HFF-Myc (cell line): ENCODE measurements around the gene CKM.
A peak's percentile ranks its signal among the peaks of the same experiment; 100 is the strongest.

ENCODE experiments used
- DNase-seq: peaks from one replicate; pipeline ENCODE4 v3.0.0-alpha.2; 2011; ENCODE audit warnings: low read depth; ENCODE audit errors: extremely low read depth
- H3K4me3 ChIP-seq: replicated peaks from 2 replicates; pipeline ENCODE4 v1.5.1; 2011; ENCODE audit warnings: low read depth, mild to moderate bottlenecking, control low read depth, low read length
- CTCF ChIP-seq: IDR thresholded peaks from 2 replicates; pipeline ENCODE4 v1.5.1; 2012; ENCODE audit warnings: mild to moderate bottlenecking, low read depth, low read length, control low read depth; ENCODE audit errors: missing control alignments

The CKM gene

GRCh38 chr19:45280471-45280961 lies 42.2 kb downstream of the CKM start:
- TF ChIP-seq CTCF: no peak
- no peak for DNase-seq
- H3K4me3 ChIP-seq: no peak overlapping the region

GRCh38 chr19:45279587-45280192 lies 43.0 kb downstream of the CKM start:
- no peak overlapping the region for H3K4me3 ChIP-seq
- no peak for DNase-seq
- TF ChIP-seq CTCF: no peak

GRCh38 chr19:45278087-45278486 lies 44.6 kb downstream of the CKM start:
- no peak for DNase-seq
- no peak for TF ChIP-seq CTCF
- H3K4me3 ChIP-seq: no peak overlapping the region

- no peak for TF ChIP-seq CTCF
- no peak overlapping the region for H3K4me3 ChIP-seq
- peak; percentile 10 for DNase-seq
Measured at GRCh38 chr19:45276284-45276687, 46.4 kb downstream of the CKM start.

GRCh38 chr19:45275370-45275971 lies 47.2 kb downstream of the CKM start:
- TF ChIP-seq CTCF: no peak
- DNase-seq: peak; percentile 52
- H3K4me3 ChIP-seq: no peak overlapping the region

- no peak for TF ChIP-seq CTCF
- DNase-seq: no peak
- no peak overlapping the region for H3K4me3 ChIP-seq
Measured at GRCh38 chr19:45273521-45273855, 49.2 kb downstream of the CKM start.

GRCh38 chr19:45271735-45272108 lies 51.0 kb downstream of the CKM start:
- TF ChIP-seq CTCF: no peak
- DNase-seq: no peak
- H3K4me3 ChIP-seq: no peak overlapping the region
